IPS-18a (cell line): ENCODE results near the gene ESRRG.

Source experiments
- H3K27ac ChIP-seq: one replicate; pipeline ENCODE4 v1.5.1; 2013; ENCODE audit warnings: low read length
- H3K27me3 ChIP-seq: one replicate; pipeline ENCODE4 v1.6.1; 2013; ENCODE audit warnings: mild to moderate bottlenecking, low read length; ENCODE audit not compliant: control insufficient read depth, insufficient read depth
- H3K36me3 ChIP-seq: one replicate; pipeline ENCODE4 v1.6.1; 2013; ENCODE audit warnings: low read depth, low read length; ENCODE audit not compliant: control insufficient read depth
- H3K4me1 ChIP-seq: one replicate; pipeline ENCODE4 v1.6.1; 2013; ENCODE audit warnings: low read depth, low read length; ENCODE audit not compliant: control insufficient read depth
- H3K4me3 ChIP-seq: one replicate; pipeline ENCODE4 v1.5.1; 2013; ENCODE audit warnings: low read length
- H3K9ac ChIP-seq: one replicate; pipeline ENCODE4 v1.6.1; 2013; ENCODE audit warnings: mild to moderate bottlenecking, low read length, moderate library complexity
- H3K9me3 ChIP-seq: one replicate; pipeline ENCODE4 v1.6.1; 2013; ENCODE audit warnings: low read depth, low read length; ENCODE audit not compliant: control insufficient read depth

The ESRRG gene

DNA sequence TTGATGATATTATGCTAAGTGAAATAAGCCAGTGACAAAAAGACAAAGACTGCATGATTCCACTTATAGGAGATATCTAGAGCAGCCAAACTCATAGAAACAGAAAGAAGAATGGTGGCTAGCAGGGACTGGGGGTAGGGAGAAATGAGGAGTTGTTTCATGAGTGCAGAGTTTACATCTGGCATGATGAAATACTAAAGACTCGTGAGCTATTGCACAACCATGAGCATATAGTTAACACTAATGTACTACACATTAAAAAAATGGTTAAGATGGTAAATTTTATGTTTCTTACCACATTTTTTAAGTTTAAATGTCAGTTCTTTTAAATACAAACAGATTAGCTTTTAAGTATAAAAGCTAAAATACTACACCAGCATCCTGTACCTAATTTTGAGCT, 57.8 kb downstream of the ESRRG start:
- H3K4me1 ChIP-seq, result no peaks in the 10 kb centered on the region
- no peaks in the 10 kb centered on the region for H3K36me3 ChIP-seq
- H3K27ac ChIP-seq, result no peak overlapping the region
- H3K9ac ChIP-seq, result no peak overlapping the region
- H3K9me3 ChIP-seq, result no peaks in the 10 kb centered on the region
- no peaks in the 10 kb centered on the region for H3K27me3 ChIP-seq
- H3K4me3 ChIP-seq, result no peak overlapping the region

DNA sequence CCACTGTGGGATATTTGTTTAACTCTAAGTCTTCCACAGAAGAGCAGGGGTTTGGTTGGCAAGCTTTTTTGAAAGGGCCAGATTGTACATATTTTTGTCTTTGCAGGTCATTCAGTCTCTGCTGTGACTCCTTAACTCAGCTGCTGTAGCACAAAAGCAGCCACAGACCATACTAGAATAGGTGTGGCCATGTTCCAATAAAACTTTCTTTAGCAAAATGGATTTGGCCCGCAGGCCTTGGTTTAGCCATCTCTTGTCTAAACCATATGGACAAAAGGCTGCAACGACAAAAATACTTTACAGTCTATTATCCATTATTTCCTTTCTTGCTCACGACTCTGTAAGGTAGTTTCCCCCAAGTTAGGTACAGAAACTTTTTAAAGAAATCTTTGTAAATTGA, 60.5 kb downstream of the ESRRG start:
- no peak overlapping the region for H3K9ac ChIP-seq
- no peaks in the 10 kb centered on the region for H3K4me1 ChIP-seq
- no peaks in the 10 kb centered on the region for H3K36me3 ChIP-seq

DNA sequence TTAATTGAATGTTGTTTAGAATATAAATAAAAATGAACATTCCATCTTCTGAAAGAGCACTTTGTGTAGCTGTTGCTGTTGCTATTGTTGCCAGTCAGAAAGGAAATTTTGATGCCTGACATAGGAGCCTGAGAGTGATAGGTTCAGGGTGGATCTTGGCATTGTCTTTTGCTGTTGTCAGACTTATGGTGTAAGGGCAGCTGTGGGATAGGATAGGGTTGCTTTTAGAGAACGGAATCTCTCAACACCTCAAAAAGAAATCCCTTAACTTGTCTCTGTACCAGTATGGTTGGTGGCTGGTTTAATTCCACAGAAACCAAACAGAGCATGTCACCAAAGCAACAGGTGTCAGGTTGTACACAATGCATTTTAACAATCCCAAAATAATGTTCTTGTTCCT, 62.7 kb downstream of the ESRRG start:
- no peaks in the 10 kb centered on the region for H3K9me3 ChIP-seq
- H3K36me3 ChIP-seq, result no peaks in the 10 kb centered on the region
- no peaks in the 10 kb centered on the region for H3K4me1 ChIP-seq
- no peak overlapping the region for H3K9ac ChIP-seq
- H3K4me3 ChIP-seq, result no peak overlapping the region
- no peak overlapping the region for H3K27ac ChIP-seq
- H3K27me3 ChIP-seq, result no peaks in the 10 kb centered on the region

More for the DNA sequence above, 60.5 kb downstream of the ESRRG start:
- Histone ChIP-seq H3K27me3 (no peaks in the 10 kb centered on the region), H3K9me3 (no peaks in the 10 kb centered on the region), H3K27ac (no peak overlapping the region), H3K4me3 (no peak overlapping the region)

DNA sequence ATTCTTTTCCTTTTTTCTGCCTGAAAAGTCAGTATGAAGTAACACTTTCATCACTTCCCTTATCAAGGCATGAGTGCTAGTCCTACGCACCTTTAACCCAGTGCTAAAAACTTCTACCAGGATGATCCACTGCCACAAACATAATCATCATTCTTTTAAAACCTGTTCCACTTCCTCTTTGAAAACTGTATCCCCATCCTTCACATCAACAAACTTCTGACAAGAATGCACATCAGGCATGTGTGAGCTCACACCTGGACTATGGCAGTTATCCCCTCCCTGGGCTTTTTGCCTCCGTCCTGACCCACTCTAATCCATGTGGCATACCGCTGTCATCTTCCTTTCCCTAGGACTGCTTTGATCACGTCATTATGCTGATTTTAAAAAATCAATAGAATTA, 70.2 kb downstream of the ESRRG start:
- H3K4me1 ChIP-seq, result no peaks in the 10 kb centered on the region
- no peak overlapping the region for H3K9ac ChIP-seq
- no peaks in the 10 kb centered on the region for H3K9me3 ChIP-seq
- no peak overlapping the region for H3K4me3 ChIP-seq
- H3K27ac ChIP-seq, result no peak overlapping the region
- no peaks in the 10 kb centered on the region for H3K27me3 ChIP-seq
- H3K36me3 ChIP-seq, result no peaks in the 10 kb centered on the region

DNA sequence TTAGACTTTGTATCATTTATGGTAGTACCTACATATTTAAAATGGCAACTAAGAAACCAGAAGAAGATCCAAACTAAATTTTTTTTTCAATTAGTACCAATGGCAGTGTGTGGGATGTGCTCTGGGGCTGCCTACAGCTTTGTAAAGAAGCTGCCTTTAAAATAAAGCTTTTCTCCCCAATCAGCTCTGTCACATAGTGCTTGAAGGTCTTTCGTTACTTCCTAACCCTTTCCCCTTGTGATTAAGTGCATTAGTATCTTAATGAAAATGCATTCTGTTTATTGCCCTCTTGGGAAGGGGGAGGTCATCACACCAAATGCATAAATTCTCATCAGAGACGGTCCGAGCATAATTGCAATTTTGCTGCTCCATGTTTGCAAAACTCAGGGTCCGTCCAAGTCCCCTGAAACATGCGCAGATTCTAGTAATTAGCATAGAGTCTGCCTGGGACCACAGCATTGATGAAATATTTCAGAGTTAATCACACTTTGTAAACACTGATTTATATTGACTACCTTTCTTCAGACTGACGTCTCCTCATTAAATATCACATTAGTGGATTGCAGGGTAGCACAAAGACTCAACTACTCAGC, 71.3 kb downstream of the ESRRG start:
- Histone ChIP-seq H3K9ac (no peak overlapping the region), H3K9me3 (no peaks in the 10 kb centered on the region), H3K4me3 (no peak overlapping the region), H3K36me3 (no peaks in the 10 kb centered on the region), H3K27me3 (no peaks in the 10 kb centered on the region), H3K4me1 (no peaks in the 10 kb centered on the region), H3K27ac (no peak overlapping the region)

DNA sequence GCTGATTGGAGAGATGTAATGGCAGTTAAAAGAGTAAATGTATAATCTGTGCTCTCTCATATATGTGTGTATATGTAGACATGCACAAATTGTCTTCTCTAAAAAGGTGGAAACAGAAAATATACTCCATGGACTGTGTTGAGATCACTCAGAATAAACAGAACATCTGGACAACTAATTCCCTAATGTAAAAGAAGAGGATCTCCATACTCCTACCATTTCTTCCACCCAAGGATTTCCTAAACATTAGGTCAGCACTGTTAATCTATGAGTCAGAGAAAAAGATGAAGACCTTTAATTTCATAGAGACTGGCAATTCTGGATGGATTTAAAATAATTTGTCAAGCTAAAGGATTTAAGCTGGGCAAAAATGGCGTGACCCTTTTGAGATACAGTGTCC, 80.1 kb downstream of the ESRRG start:
- Histone ChIP-seq H3K9me3 (no peaks in the 10 kb centered on the region), H3K36me3 (no peaks in the 10 kb centered on the region), H3K27ac (no peak overlapping the region), H3K9ac (no peak overlapping the region), H3K27me3 (no peaks in the 10 kb centered on the region), H3K4me3 (no peak overlapping the region), H3K4me1 (no peaks in the 10 kb centered on the region)

DNA sequence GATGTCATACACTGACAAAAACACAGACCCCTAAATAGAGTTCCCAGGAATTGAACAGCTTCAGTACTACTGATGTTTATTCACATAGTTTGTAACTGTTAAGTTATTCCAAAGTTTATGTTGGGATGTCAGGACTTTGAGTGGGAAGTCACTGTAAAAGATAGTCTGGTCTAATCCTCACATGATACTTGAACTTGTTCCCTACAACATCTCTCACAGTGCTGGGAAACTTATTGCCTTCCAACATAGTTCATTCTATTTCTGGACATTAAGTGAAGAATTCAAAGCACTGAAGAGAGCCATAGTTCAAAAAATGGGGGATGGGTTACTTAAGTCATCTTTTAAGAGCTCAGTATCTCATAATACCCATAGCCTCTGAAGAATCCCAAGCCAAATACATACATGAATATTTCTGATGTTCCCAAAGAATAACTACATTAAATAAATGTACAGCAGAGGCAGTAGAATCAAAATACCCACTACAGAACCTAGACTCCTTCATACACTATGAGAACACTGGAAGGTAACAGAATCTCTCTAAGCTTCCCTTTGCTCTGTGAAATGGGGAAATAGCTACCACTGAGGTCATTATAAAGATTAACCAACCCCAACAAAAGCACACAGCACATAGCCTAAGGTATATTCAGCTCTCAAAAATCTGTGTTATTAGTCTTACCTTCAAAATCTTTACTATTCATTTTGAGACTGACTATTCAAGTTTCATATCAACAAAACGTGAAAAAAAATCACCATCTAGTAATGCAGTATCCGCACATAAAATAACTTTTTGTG, 81.4 kb downstream of the ESRRG start:
- no peak overlapping the region for H3K9ac ChIP-seq
- H3K27me3 ChIP-seq, result no peaks in the 10 kb centered on the region

DNA sequence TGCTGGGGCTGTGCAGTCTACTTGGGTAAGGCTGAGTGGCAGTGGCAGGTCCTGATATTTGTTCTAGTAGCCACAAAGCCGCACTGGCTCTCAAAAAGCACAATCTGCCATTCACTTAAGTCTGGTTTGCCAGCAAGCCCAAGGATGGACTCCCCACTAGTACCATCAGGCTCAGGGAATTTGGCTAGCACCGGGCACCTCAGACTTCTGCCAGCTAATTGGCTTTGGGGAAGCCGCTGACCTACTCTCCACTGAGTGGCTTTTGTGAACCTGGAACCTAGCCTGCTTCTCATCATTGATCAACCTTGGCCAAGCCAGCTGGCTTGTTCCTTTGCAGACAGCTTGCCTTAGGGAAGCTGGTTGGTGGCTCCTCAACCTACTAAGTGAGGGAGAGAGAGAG, 83.1 kb downstream of the ESRRG start:
- H3K36me3 ChIP-seq, result no peaks in the 10 kb centered on the region
- H3K9me3 ChIP-seq, result no peaks in the 10 kb centered on the region
- no peak overlapping the region for H3K9ac ChIP-seq
- H3K4me1 ChIP-seq, result no peaks in the 10 kb centered on the region
- no peaks in the 10 kb centered on the region for H3K27me3 ChIP-seq
- no peak overlapping the region for H3K27ac ChIP-seq
- H3K4me3 ChIP-seq, result no peak overlapping the region

More for the DNA sequence above, 81.4 kb downstream of the ESRRG start:
- no peaks in the 10 kb centered on the region for H3K4me1 ChIP-seq
- no peak overlapping the region for H3K4me3 ChIP-seq
- H3K27ac ChIP-seq, result no peak overlapping the region
- no peaks in the 10 kb centered on the region for H3K36me3 ChIP-seq
- H3K9me3 ChIP-seq, result no peaks in the 10 kb centered on the region

DNA sequence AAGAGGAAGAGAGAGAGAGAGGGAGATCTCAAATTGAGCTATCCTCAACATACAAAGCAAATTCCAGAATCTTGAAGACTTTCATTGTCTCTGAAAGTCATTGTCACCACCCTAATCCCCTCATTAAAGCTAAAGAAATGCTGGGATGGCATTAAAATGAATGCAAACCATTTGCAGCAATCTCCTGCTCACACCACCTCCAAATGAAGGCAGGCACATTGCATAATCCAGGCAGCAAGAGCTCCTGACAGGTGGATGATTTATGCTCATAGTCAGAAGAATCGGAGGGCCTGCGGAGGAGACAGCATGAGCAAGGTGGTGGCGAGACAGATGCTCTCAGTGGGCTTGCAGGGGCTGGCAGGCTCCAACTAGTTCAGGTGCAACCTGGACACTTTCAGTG, 90.2 kb downstream of the ESRRG start:
- no peaks in the 10 kb centered on the region for H3K27me3 ChIP-seq
- no peak overlapping the region for H3K9ac ChIP-seq
- H3K36me3 ChIP-seq, result no peaks in the 10 kb centered on the region
- no peak overlapping the region for H3K27ac ChIP-seq
- peaks cover 13% of the 10 kb centered on the region for H3K4me1 ChIP-seq
- no peak overlapping the region for H3K4me3 ChIP-seq
- H3K9me3 ChIP-seq, result no peaks in the 10 kb centered on the region

DNA sequence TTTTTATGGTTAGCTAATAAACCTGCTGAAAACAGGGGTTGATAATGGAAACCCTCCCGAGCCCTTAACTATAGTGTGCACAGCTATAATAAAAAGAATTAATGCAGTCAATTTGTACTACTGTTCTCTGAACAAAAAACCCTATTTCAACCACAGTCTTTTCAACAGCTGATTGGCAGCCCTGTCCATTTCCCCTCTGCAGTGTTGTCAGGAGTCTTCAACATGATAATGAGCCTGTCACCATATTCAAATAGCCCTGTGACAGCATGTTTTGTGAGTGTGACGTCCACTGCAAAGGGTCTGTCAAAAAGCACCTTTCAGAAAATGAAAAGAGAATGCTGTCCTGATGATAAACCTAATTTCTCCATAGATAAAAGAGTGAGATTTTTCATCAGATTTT, 92.7 kb downstream of the ESRRG start:
- no peaks in the 10 kb centered on the region for H3K36me3 ChIP-seq
- no peak overlapping the region for H3K9ac ChIP-seq
- no peak overlapping the region for H3K27ac ChIP-seq
- no peak overlapping the region for H3K4me3 ChIP-seq
- H3K4me1 ChIP-seq, result peaks cover 13% of the 10 kb centered on the region
- no peaks in the 10 kb centered on the region for H3K27me3 ChIP-seq
- H3K9me3 ChIP-seq, result no peaks in the 10 kb centered on the region

DNA sequence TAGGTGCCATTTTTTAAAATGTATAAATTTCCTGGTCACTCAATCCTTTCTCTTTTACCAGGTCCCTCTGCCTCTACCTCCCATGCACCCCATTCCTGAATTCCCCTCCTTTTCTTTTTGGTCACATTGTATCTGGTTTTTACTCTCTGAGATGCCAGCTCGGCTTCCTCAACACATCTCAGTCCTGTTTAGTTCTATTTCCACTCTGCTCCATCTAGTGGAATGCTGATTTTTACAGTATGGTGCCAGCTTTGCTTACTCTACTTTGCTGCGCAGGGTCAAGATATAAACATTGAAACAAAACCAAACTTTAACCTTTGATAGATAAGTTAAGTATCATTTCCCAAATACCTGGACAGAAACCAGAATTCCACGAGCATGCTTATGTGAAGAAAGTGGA, 96.0 kb downstream of the ESRRG start:
- Histone ChIP-seq H3K27me3 (no peaks in the 10 kb centered on the region), H3K36me3 (no peaks in the 10 kb centered on the region), H3K4me3 (no peak overlapping the region), H3K4me1 (peaks cover 5% of the 10 kb centered on the region), H3K9me3 (no peaks in the 10 kb centered on the region), H3K27ac (no peak overlapping the region), H3K9ac (no peak overlapping the region)
